NCI-H1930 (cell line): ENCODE measurements around the gene RBMS3.

Experiments used
- DNase-seq, 2 experiments: peaks; one replicate each; lab custom pipeline; 2025; lab: John Stamatoyannopoulos, UW

The RBMS3 gene

GRCh38 chr3:29525254-29525881, 244.5 kb downstream of the RBMS3 start:
- no peak for DNase-seq

GRCh38 chr3:29527246-29527645, 246.4 kb downstream of the RBMS3 start:
- no peak for DNase-seq

GRCh38 chr3:29531644-29532043, 250.8 kb downstream of the RBMS3 start:
- DNase-seq = no peak

GRCh38 chr3:29532473-29532872, 251.6 kb downstream of the RBMS3 start:
- DNase-seq = no peak

- no peak for DNase-seq
Measured at GRCh38 chr3:29534006-29534405, 253.1 kb downstream of the RBMS3 start.

GRCh38 chr3:29536016-29536758, 255.3 kb downstream of the RBMS3 start:
- no peak for DNase-seq

- no peak for DNase-seq
Measured at GRCh38 chr3:29537889-29538609, 257.2 kb downstream of the RBMS3 start.

- no peak for DNase-seq
Measured at GRCh38 chr3:29538610-29538958, 257.7 kb downstream of the RBMS3 start.

GRCh38 chr3:29540544-29540943, 259.7 kb downstream of the RBMS3 start:
- DNase-seq = no peak

- DNase-seq = no peak
Measured at GRCh38 chr3:29544701-29545363, 264.0 kb downstream of the RBMS3 start.

GRCh38 chr3:29545615-29546014, 264.7 kb downstream of the RBMS3 start:
- no peak for DNase-seq

- no peak for DNase-seq
Measured at GRCh38 chr3:29552051-29552450, 271.2 kb downstream of the RBMS3 start.

- no peak for DNase-seq
Measured at GRCh38 chr3:29554566-29554965, 273.7 kb downstream of the RBMS3 start.

- DNase-seq = no peak
Measured at GRCh38 chr3:29555590-29555989, 274.7 kb downstream of the RBMS3 start.

- DNase-seq = no peak
Measured at GRCh38 chr3:29557186-29557585, 276.3 kb downstream of the RBMS3 start.

GRCh38 chr3:29557825-29558224, 277.0 kb downstream of the RBMS3 start:
- DNase-seq = no peak

- DNase-seq = no peak
Measured at GRCh38 chr3:29559741-29560465, 279.0 kb downstream of the RBMS3 start.

GRCh38 chr3:29561651-29562149, 280.8 kb downstream of the RBMS3 start:
- DNase-seq = no peak

GRCh38 chr3:29565236-29565635, 284.4 kb downstream of the RBMS3 start:
- DNase-seq = no peak

- no peak for DNase-seq
Measured at GRCh38 chr3:29567501-29567900, 286.6 kb downstream of the RBMS3 start.

GRCh38 chr3:29568355-29568754, 287.5 kb downstream of the RBMS3 start:
- DNase-seq = no peak

GRCh38 chr3:29576181-29576580, 295.3 kb downstream of the RBMS3 start:
- DNase-seq = no peak
